HCT116 (cell line): ENCODE data around the gene OR10Z1. TPM values are rescaled to one million over a fixed set of nuclear protein-coding genes. Genes with fewer than 3 reads are reported as not detected.

Experiments used
- ATAC-seq: fragments of 200-7000 bp; cut with Tn5 transposase; 2 replicates; pipeline ENCODE4 v1.9.1; 2020; ENCODE audit warnings: mild to moderate bottlenecking, moderate library complexity
- Bru-seq: library from RNA; stranded (reverse); fragments of 400-500 nt; gene quantifications from one replicate; lab custom pipeline; 2021; lab: Mats Ljungman, UMichigan
- BruChase-seq, 2 experiments: library from RNA; stranded (reverse); fragments of 400-500 nt; gene quantifications; one replicate each; lab custom pipeline; 2021; lab: Mats Ljungman, UMichigan
- BruUV-seq: library from RNA; stranded (reverse); fragments of 400-500 nt; replicated peaks from 2 replicates; lab custom pipeline; 2021; lab: Mats Ljungman, UMichigan
- CTCF ChIA-PET: fragments of 300-600 bp; sonication (Branson Sonifier 250); formaldehyde crosslinking; loops from one replicate; lab custom pipeline; 2021; ENCODE audit warnings: antibody characterized with exemption; lab: Charles Lee
- POLR2A ChIA-PET: fragments of 300-600, 350-600 bp; sonication (Branson Sonifier 250); formaldehyde crosslinking; loops from one replicate; lab custom pipeline; 2021; ENCODE audit warnings: antibody characterized with exemption; lab: Charles Lee
- RAD21 ChIA-PET, 2 experiments: fragments of 300-600 bp; sonication (Branson Sonifier 250); formaldehyde crosslinking; loops; one replicate each; lab custom pipeline; 2023; ENCODE audit warnings: low total read pairs in 2 of 2; ENCODE audit not compliant: uncharacterized antibody in 2 of 2, unreplicated experiment in 2 of 2, low non-redundant PET in 1 of 2; lab: Charles Lee
- DNase-seq: peaks from one replicate; pipeline ENCODE4 v3.0.0-alpha.2; 2010; ENCODE audit warnings: low read depth, low spot score
- H2AFZ ChIP-seq: fragments of 200-600 bp; shearing (Covaris generic), sonication (generic); 2 replicates; pipeline ENCODE4 v1.6.1; 2017; ENCODE audit warnings: low read depth, mixed run types, mixed read lengths, antibody characterized with exemption, low read length; ENCODE audit not compliant: poor library complexity, severe bottlenecking
- H3K27ac ChIP-seq: 2 replicates; pipeline ENCODE4 v1.5.1; 2012; ENCODE audit warnings: low read depth, low read length
- H3K27me3 ChIP-seq: fragments of 200-600 bp; sonication (generic); 2 replicates; pipeline ENCODE4 v1.6.1; 2016; ENCODE audit warnings: mixed run types, low read length, mixed read lengths; ENCODE audit not compliant: insufficient read depth
- H3K36me3 ChIP-seq, 2 experiments: fragments of 200-500 bp in 1 of 2; fragments of 200-600 bp in 1 of 2; sonication (Bioruptor generic) in 1 of 2; sonication (generic) in 1 of 2; 2 replicates each; pipeline versions ENCODE4 v1.5.1 to v1.6.1; 2014 to 2016; ENCODE audit warnings: low read length in 2 of 2, inconsistent platforms in 1 of 2, mixed read lengths in 1 of 2, mixed run types in 1 of 2; ENCODE audit not compliant: insufficient read depth in 2 of 2, control insufficient read depth in 1 of 2
- H3K4me1 ChIP-seq, 2 experiments: fragments of 200-600 bp in 1 of 2; sonication (generic) in 1 of 2; 2 replicates each; pipeline versions ENCODE4 v1.5.1 to v1.6.1; 2012 to 2017; ENCODE audit warnings: low read length in 2 of 2, inconsistent platforms in 1 of 2, mild to moderate bottlenecking in 1 of 2, mixed read lengths in 1 of 2, mixed run types in 1 of 2, moderate library complexity in 1 of 2; ENCODE audit not compliant: insufficient read depth in 2 of 2, control insufficient read depth in 1 of 2
- H3K4me2 ChIP-seq: fragments of 200-600 bp; sonication (generic); 2 replicates; pipeline ENCODE4 v1.6.1; 2017; ENCODE audit warnings: mixed run types, low read length, mixed read lengths
- H3K4me3 ChIP-seq, 2 experiments: fragments of 200-600 bp in 1 of 2; sonication (generic) in 1 of 2; replicated peaks in 1 of 2; 2 replicates each; pipeline ENCODE4 v1.5.1; 2011 to 2016; ENCODE audit warnings: low read length in 2 of 2, control low read depth in 1 of 2, low read depth in 1 of 2, mild to moderate bottlenecking in 1 of 2, mixed read lengths in 1 of 2, mixed run types in 1 of 2
- H3K79me2 ChIP-seq: fragments of 200-600 bp; sonication (generic); 2 replicates; pipeline ENCODE4 v1.6.1; 2017; ENCODE audit warnings: mild to moderate bottlenecking, mixed run types, low read length, moderate library complexity, mixed read lengths; ENCODE audit not compliant: insufficient read depth
- H3K9ac ChIP-seq: fragments of 200-600 bp; sonication (generic); 2 replicates; pipeline ENCODE4 v1.6.1; 2016; ENCODE audit warnings: low read length, mixed read lengths
- H3K9me2 ChIP-seq: fragments of 200-600 bp; sonication (generic), shearing (Covaris generic); 2 replicates; pipeline ENCODE4 v1.6.1; 2017; ENCODE audit warnings: mixed run types, mild to moderate bottlenecking, moderate library complexity; ENCODE audit not compliant: insufficient read depth
- H3K9me3 ChIP-seq, 2 experiments: fragments of 200-500 bp in 1 of 2; fragments of 200-600 bp in 1 of 2; sonication (Bioruptor generic) in 1 of 2; sonication (generic) in 1 of 2; 2 replicates each; pipeline ENCODE4 v1.6.1; 2014 to 2017; ENCODE audit warnings: low read length in 2 of 2, mixed read lengths in 2 of 2, inconsistent platforms in 1 of 2, low read depth in 1 of 2, mild to moderate bottlenecking in 1 of 2, mixed run types in 1 of 2, moderate library complexity in 1 of 2; ENCODE audit not compliant: control insufficient read depth in 1 of 2, insufficient read depth in 1 of 2
- H4K20me1 ChIP-seq: fragments of 200-600 bp; sonication (generic), shearing (Covaris generic); 2 replicates; pipeline ENCODE4 v1.6.1; 2017; ENCODE audit warnings: mixed run types, mild to moderate bottlenecking, moderate library complexity; ENCODE audit not compliant: insufficient read depth
- CEBPB ChIP-seq: IDR thresholded peaks from 2 replicates; pipeline ENCODE4 v1.6.1; 2012; ENCODE audit warnings: low read depth
- ELF1 ChIP-seq: IDR thresholded peaks from 2 replicates; pipeline ENCODE4 v1.6.1; 2012; ENCODE audit warnings: low read depth, borderline replicate concordance
- EZH2 ChIP-seq: fragments of 200-600 bp; sonication (generic); IDR thresholded peaks from 2 replicates; pipeline ENCODE4 v1.6.1; 2017; ENCODE audit warnings: antibody characterized with exemption, mixed run types
- JUND ChIP-seq: IDR thresholded peaks from 2 replicates; pipeline ENCODE4 v1.6.1; 2012
- POLR2AphosphoS5 ChIP-seq: IDR thresholded peaks from 2 replicates; pipeline ENCODE4 v1.6.1; 2011; ENCODE audit warnings: mild to moderate bottlenecking, low read depth, low read length, moderate library complexity
- YY1 ChIP-seq: IDR thresholded peaks from 2 replicates; pipeline ENCODE4 v1.6.1; 2011; ENCODE audit warnings: low read length, low read depth, moderate library complexity, mild to moderate bottlenecking; ENCODE audit not compliant: insufficient replicate concordance; ENCODE audit errors: extremely low read depth
- intact Hi-C: fragments of 100-400 bp; cut with micrococcal nuclease; formaldehyde crosslinking; loops from 2 replicates; pipeline ENCODE4 v1.10.0; 2022
- long read RNA-seq: library from polyadenylated mRNA; unstranded; transcript quantifications from one replicate; pipeline ENCODE4 v2.0.0, GENCODE V29; 2021; ENCODE audit not compliant: unreplicated experiment
- polyA plus RNA-seq: library from polyadenylated mRNA; unstranded; fragments of >200 nt; gene quantifications from 2 replicates; pipeline ENCODE4 v1.2.1, GENCODE V29; 2012; ENCODE audit warnings: missing spikeins
- total RNA-seq: library from RNA; stranded (reverse); gene quantifications from one replicate; pipeline ENCODE4 v1.2.1, GENCODE V29; 2021; ENCODE audit not compliant: unreplicated experiment
- TF ChIP-seq, protein P1 (sequence below), 3 experiments: fragments of 200-600 bp in 1 of 3; sonication (generic) in 1 of 3; IDR thresholded peaks in 2 of 3; conservative IDR thresholded peaks in 1 of 3; 2 replicates each; pipeline ENCODE4 v1.5.1; 2012 to 2017; ENCODE audit warnings: low read depth in 2 of 3, low read length in 2 of 3, antibody characterized with exemption in 1 of 3, borderline replicate concordance in 1 of 3, control low read depth in 1 of 3, mild to moderate bottlenecking in 1 of 3, mixed read lengths in 1 of 3, mixed run types in 1 of 3, moderate library complexity in 1 of 3; ENCODE audit not compliant: insufficient read depth in 1 of 3
- TF ChIP-seq, protein P2 (sequence below): IDR thresholded peaks from 2 replicates; pipeline ENCODE4 v1.6.1; 2012

OR10Z1 gene, protein sequence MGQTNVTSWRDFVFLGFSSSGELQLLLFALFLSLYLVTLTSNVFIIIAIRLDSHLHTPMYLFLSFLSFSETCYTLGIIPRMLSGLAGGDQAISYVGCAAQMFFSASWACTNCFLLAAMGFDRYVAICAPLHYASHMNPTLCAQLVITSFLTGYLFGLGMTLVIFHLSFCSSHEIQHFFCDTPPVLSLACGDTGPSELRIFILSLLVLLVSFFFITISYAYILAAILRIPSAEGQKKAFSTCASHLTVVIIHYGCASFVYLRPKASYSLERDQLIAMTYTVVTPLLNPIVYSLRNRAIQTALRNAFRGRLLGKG
- total RNA-seq (not detected), Bru-seq, nascent RNA (not detected), BruChase-seq, experiment 1, labeled RNA remaining after a 6-hour chase (not detected), BruChase-seq, experiment 2, labeled RNA remaining after a 2-hour chase (not detected)
- polyA plus RNA-seq: not detected in 2 replicates
- long read RNA-seq: 0 reads

DNA sequence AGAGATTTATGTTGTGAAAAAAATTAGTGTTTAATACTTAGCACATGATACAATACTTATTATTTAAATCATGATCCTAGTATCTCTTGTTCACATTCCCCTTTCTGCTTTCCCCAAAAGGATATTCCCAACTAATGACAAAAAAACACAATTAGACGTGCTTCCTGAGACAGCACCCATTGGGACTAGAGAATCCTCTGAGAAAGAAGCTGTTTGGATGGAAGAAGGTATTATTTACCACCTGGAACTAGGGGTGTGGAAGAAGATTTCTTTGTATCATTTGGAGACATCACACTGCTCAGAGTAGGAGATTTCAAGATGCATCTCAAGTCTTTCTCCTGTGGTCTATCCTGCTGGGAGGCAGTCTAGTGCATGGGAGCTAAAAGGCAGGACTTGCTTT is at the start of gene OR10Z1:
Gene OR10Z1 (plus strand): TSS at position 301 of the 400 bp plus-strand sequence. CDS start 1,171 bp downstream, outside the sequence.
- no TSS peak for BruUV-seq

DNA sequence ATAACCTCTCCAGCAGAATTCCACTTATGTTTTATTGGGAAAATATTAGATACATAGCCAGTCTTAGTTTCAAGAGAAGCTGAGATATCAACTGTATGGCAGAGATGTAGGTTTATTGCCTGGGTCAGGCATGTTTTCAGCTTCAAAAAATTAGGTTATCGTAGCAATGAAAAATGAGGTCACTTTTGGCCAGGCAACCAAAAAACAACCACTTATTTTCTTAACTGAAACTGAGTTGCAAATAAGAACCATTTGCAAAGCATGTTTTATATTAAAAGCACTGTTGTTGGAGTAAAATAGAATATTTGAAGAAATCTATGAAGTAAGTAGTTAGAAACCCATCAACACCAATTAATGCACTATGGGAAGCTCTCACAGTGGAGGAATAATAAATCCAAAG is 45.4 kb upstream of the OR10Z1 start:
- TF ChIP-seq YY1 (no peak), POLR2AphosphoS5 (no peak)
- TF ChIP-seq, protein P1, sequence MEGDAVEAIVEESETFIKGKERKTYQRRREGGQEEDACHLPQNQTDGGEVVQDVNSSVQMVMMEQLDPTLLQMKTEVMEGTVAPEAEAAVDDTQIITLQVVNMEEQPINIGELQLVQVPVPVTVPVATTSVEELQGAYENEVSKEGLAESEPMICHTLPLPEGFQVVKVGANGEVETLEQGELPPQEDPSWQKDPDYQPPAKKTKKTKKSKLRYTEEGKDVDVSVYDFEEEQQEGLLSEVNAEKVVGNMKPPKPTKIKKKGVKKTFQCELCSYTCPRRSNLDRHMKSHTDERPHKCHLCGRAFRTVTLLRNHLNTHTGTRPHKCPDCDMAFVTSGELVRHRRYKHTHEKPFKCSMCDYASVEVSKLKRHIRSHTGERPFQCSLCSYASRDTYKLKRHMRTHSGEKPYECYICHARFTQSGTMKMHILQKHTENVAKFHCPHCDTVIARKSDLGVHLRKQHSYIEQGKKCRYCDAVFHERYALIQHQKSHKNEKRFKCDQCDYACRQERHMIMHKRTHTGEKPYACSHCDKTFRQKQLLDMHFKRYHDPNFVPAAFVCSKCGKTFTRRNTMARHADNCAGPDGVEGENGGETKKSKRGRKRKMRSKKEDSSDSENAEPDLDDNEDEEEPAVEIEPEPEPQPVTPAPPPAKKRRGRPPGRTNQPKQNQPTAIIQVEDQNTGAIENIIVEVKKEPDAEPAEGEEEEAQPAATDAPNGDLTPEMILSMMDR (IDR thresholded peaks at IDR 0.05 in 2 of 3, conservative IDR thresholded peaks at IDR 0.05 in 1 of 3; ENCODE audit: borderline replicate concordance in 1 of 3, insufficient read depth in 1 of 3, low read depth in 2 of 3, low read length in 2 of 3): no peak
- TF ChIP-seq, all 23 proteins: peak for 0
- DNase-seq (no peak), ATAC-seq (no peak)
- H3K9me3 ChIP-seq: no peaks in the 10 kb centered on the region
- peaks cover 7% of the 10 kb centered on the region; the same call in 1 of the 2 replicates for H3K27me3 ChIP-seq
- no peak overlapping the region for H3K4me2 ChIP-seq
- H3K36me3 ChIP-seq: no peaks in the 10 kb centered on the region
- H3K4me1 ChIP-seq: no peaks in the 10 kb centered on the region
- CTCF ChIA-PET: no interaction called here
- no TSS peak for BruUV-seq
- H3K4me3 ChIP-seq: no peak overlapping the region
- no peaks in the 10 kb centered on the region for H3K79me2 ChIP-seq
- H3K9me2 ChIP-seq: no peaks in the 10 kb centered on the region
- RAD21 ChIA-PET: no interaction called here
- H4K20me1 ChIP-seq: no peaks in the 10 kb centered on the region
- no peak overlapping the region for H2AFZ ChIP-seq
- POLR2A ChIA-PET: no interaction called here
- H3K9ac ChIP-seq: no peak overlapping the region
- intact Hi-C loops: no loop called here
- no peak overlapping the region for H3K27ac ChIP-seq

More for the DNA sequence above, at the start of gene OR10Z1:
- H3K4me1 ChIP-seq: no peaks in the 10 kb centered on the region
- no peak within 1 kb of the TSS for H3K27ac ChIP-seq
- no peaks in the 10 kb centered on the region for H3K27me3 ChIP-seq
- no peaks in the 10 kb centered on the region for H3K9me2 ChIP-seq
- ChIA-PET POLR2A (no interaction called here), RAD21 (no interaction called here), CTCF (no interaction called here)
- DNase-seq (no peak), ATAC-seq (no peak)
- 0 out of 4 replicates have a peak, but pooled peaks cover 0 to 4% of the 10 kb centered on the region in 2 experiments for H3K9me3 ChIP-seq
- H2AFZ ChIP-seq: no peak within 1 kb of the TSS
- H3K36me3 ChIP-seq: no peaks in the 10 kb centered on the region
- H3K4me2 ChIP-seq: no peak within 1 kb of the TSS
- no peaks in the 10 kb centered on the region; the same call in 1 of the 2 replicates for H4K20me1 ChIP-seq
- no peak within 1 kb of the TSS for H3K4me3 ChIP-seq
- no peak for TF ChIP-seq JUND
- TF ChIP-seq EZH2: no peak
- TF ChIP-seq ELF1: no peak
- no peak for TF ChIP-seq CEBPB
- TF ChIP-seq, protein P2, sequence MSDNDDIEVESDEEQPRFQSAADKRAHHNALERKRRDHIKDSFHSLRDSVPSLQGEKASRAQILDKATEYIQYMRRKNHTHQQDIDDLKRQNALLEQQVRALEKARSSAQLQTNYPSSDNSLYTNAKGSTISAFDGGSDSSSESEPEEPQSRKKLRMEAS: no peak
- TF ChIP-seq, all 23 proteins: peak for 0
- Histone ChIP-seq H3K79me2 (no peaks in the 10 kb centered on the region), H3K9ac (no peak within 1 kb of the TSS)
- intact Hi-C loops: no loop called here
